Activated CD8-positive, alpha-beta memory T cell treated with anti-CD3 and anti-CD28 coated beads for 36 hours (primary cell): Measurements from ENCODE around the gene ZNF511. TPM values are rescaled to one million over a fixed set of nuclear protein-coding genes. Genes with fewer than 3 reads are reported as not detected.

Experiments used
- CTCF ChIA-PET: fragments of 350-600 bp; sonication (Branson Sonifier 250); formaldehyde crosslinking; loops from one replicate; lab custom pipeline; 2021; ENCODE audit warnings: antibody characterized with exemption; lab: Charles Lee
- POLR2A ChIA-PET: fragments of 350-600 bp; sonication (Branson Sonifier 250); formaldehyde crosslinking; loops from one replicate; lab custom pipeline; 2021; ENCODE audit warnings: antibody characterized with exemption; lab: Charles Lee
- total RNA-seq, 2 experiments: library from RNA; stranded (reverse); gene quantifications; one replicate each; pipeline ENCODE4 v1.2.3, GENCODE V29; 2021

Gene ZNF511
- total RNA-seq, 2 experiments from 2014 or later: 80.8 to 82.5 TPM

GRCh38 chr10:133354672-133355240 is 46.0 kb downstream of the ZNF511 start:
- ChIA-PET POLR2A (no interaction called here), CTCF (interaction anchor here (2.0 kb wide), 1 partner anchor 19 kb away, joined by 4 read pairs; the partner anchor contains the start of gene CALY)

GRCh38 chr10:133355266-133355665 is 46.6 kb downstream of the ZNF511 start:
- ChIA-PET POLR2A (no interaction called here), CTCF (interaction anchor here (1.7 to 2.0 kb wide), 2 partner anchors 19 to 26 kb away, joined by 4 to 5 read pairs; partner anchors contain the start of gene CALY)

GRCh38 chr10:133355991-133356390 is 47.3 kb downstream of the ZNF511 start:
- ChIA-PET POLR2A (interaction anchor here (0.6 kb wide), 1 partner anchor 26 kb away, joined by 3 read pairs; no protein-coding TSS in a partner anchor), CTCF (interaction anchor here (1.7 to 2.0 kb wide), 2 partner anchors 20 to 27 kb away, joined by 4 to 5 read pairs; partner anchors contain the start of gene CALY)

DNA sequence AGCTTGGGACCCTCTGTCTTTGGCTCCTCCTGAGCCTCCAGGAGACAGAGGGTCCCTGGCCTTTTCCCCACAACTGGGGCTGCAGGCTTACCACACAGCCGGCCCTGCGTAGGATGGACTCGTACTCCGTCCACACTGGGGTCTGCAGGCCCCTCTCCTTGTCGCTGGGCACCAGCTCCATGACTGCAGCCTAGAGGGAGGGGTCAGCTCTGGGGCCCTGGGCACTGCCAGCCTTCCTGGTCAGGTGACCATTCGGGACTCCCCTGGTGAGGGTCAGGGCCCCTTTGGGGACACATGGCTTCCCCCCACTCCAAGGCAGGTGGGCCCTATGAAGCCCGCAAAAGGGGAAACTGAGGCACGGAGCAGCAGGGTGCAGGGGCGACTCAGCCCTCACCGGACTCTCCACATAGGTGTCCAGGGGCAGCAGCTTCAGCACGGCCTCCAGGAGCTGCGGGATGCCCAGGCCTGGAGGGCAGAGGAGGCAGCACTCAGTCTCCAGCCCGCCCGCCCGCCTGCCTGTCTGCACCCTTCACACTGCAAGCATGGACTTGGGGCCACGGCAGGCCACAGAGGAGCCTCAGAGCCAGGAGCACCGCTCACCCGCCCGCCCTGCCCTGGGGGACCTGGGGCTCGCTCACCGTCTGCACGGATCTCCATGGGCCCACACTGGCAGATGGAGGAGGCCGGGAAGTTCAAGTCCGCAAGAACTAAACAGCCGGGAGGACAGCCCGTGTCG is 48.0 kb downstream of the ZNF511 start:
- ChIA-PET CTCF (interaction anchor here (1.5 to 2.0 kb wide), 4 partner anchors 21 to 33 kb away, joined by 3 to 5 read pairs (median 4); partner anchors contain the start of gene CALY), POLR2A (interaction anchor here (0.6 kb wide), 1 partner anchor 27 kb away, joined by 3 read pairs; no protein-coding TSS in a partner anchor)

GRCh38 chr10:133357285-133358161 is 48.8 kb downstream of the ZNF511 start, which contains the start of gene FUOM:
Gene FUOM, minus strand, starts transcription at chr10:133358019. Its CDS starts 12 bp downstream, at chr10:133358007.
- CTCF ChIA-PET: interaction anchor here (0.5 to 1.5 kb wide), 4 partner anchors 13 to 32 kb away, joined by 3 to 5 read pairs (median 4); no protein-coding TSS in a partner anchor
- POLR2A ChIA-PET: interaction anchor here (1.2 kb wide), 1 partner anchor 98 kb away, joined by 3 read pairs; no protein-coding TSS in a partner anchor

GRCh38 chr10:133358162-133358924 is 49.6 kb downstream of the ZNF511 start:
- CTCF ChIA-PET: interaction anchor here (0.5 to 1.5 kb wide), 5 partner anchors 12 to 40 kb away, joined by 3 to 5 read pairs (median 4); no protein-coding TSS in a partner anchor

GRCh38 chr10:133358925-133359310 is 50.2 kb downstream of the ZNF511 start:
- ChIA-PET POLR2A (no interaction called here), CTCF (interaction anchor here (1.1 to 1.5 kb wide), 2 partner anchors 11 to 41 kb away, joined by 3 to 4 read pairs; no protein-coding TSS in a partner anchor)

More at GRCh38 chr10:133358162-133358924, 49.6 kb downstream of the ZNF511 start:
- POLR2A ChIA-PET: interaction anchor here (1.2 kb wide), 1 partner anchor 99 kb away, joined by 3 read pairs; no protein-coding TSS in a partner anchor

GRCh38 chr10:133359554-133359971 is 50.8 kb downstream of the ZNF511 start:
- ChIA-PET POLR2A (no interaction called here), CTCF (interaction anchor here (1.1 kb wide), 1 partner anchor 41 kb away, joined by 3 read pairs; no protein-coding TSS in a partner anchor)

DNA sequence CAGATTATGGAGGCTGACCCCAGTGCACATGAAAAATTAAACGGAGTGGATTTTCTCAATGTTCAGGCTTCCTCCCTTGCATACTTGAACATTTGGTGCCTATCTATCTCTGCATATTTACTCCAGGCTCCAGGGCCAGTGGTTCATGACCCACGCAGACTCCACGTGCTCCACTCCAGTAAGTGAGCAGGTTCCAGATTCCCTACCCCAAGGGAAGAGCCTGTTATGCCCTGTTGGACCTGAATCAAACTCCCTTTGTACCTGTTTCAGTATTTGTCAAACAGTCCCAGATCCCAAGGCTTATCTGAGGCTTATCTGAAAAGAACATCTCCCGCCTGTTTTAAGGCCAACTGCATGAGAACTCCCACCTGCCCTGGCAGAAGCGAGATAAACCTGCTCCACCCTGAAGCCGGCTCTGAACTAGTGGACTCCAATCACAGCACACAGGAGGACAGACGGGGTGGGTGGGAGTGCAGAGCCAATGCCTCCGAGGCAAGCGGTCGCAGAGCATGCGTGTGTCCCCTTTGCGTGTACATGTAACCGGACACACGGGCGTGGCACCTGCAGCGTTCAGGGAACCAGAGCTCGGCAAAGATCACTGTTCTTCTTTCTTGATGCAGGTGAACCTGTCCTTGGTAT is 51.4 kb downstream of the ZNF511 start:
- ChIA-PET CTCF (interaction anchor here (2.3 kb wide), 1 partner anchor 31 kb away, joined by 10 read pairs; no protein-coding TSS in a partner anchor), POLR2A (no interaction called here)

- CTCF ChIA-PET: interaction anchor here (2.3 kb wide), 1 partner anchor 32 kb away, joined by 10 read pairs; no protein-coding TSS in a partner anchor
- POLR2A ChIA-PET: interaction anchor here (0.6 kb wide), 2 partner anchors 40 to 60 kb away, joined by 4 to 5 read pairs; no protein-coding TSS in a partner anchor
Measured at GRCh38 chr10:133361227-133361626, 52.5 kb downstream of the ZNF511 start.

GRCh38 chr10:133361773-133362441 is 53.2 kb downstream of the ZNF511 start:
- POLR2A ChIA-PET: interaction anchor here (0.6 kb wide), 2 partner anchors 37 to 59 kb away, joined by 4 to 6 read pairs; no protein-coding TSS in a partner anchor

More at GRCh38 chr10:133361773-133362441, 53.2 kb downstream of the ZNF511 start:
- CTCF ChIA-PET: interaction anchor here (2.3 kb wide), 1 partner anchor 32 kb away, joined by 10 read pairs; no protein-coding TSS in a partner anchor

Other genes starting within 250 kb of the ZNF511 start
- not detected for gene ADGRA1, start 221.0 kb upstream of the ZNF511 start, total RNA-seq
- gene KNDC1, start 148.7 kb upstream of the ZNF511 start, total RNA-seq: under 1 TPM; 0.17 to 0.25 TPM
- gene UTF1, start 78.7 kb upstream of the ZNF511 start, total RNA-seq: not detected
- not detected for gene VENTX, start 71.1 kb upstream of the ZNF511 start, total RNA-seq
- gene ADAM8, start 32.0 kb upstream of the ZNF511 start, total RNA-seq: 10 to 100 TPM; 68.5 to 70.1 TPM
- 10 to 100 TPM; 59.3 to 69.1 TPM for gene TUBGCP2, start within 50 bp of the ZNF511 start, total RNA-seq
- not detected for gene CALY, start 28.0 kb downstream of the ZNF511 start, total RNA-seq
- gene PRAP1, start 38.5 kb downstream of the ZNF511 start, total RNA-seq: not detected
- gene FUOM, start 49.1 kb downstream of the ZNF511 start, total RNA-seq: 10 to 100 TPM; 31.2 to 33.7 TPM
- gene ECHS1, start 64.4 kb downstream of the ZNF511 start, total RNA-seq: 10 to 100 TPM; 69.6 to 73.5 TPM
- gene PAOX, start 70.3 kb downstream of the ZNF511 start, total RNA-seq: 1 to 10 TPM; 5.2 to 5.6 TPM
- gene MTG1, start 85.2 kb downstream of the ZNF511 start, total RNA-seq: 10 to 100 TPM; 54.2 to 54.7 TPM
- gene SPRN, start 115.7 kb downstream of the ZNF511 start, total RNA-seq: not detected
- 1 to 10 TPM in 1 of 2 experiments, under 1 TPM in 1; 0.93 to 1.3 TPM for gene SCART1, start 145.0 kb downstream of the ZNF511 start, total RNA-seq
- gene CYP2E1, start 218.4 kb downstream of the ZNF511 start, total RNA-seq: under 1 TPM in 1 of 2 experiments, not detected in 1; 0.44 TPM